Thyroid gland (tissue), 4 donors: ENCODE results near the gene RNF213. TPM values are rescaled to one million over a fixed set of nuclear protein-coding genes. Genes with fewer than 3 reads are reported as not detected.

ENCODE experiments used
- DNase-seq, 2 donors: peaks; one replicate each; pipeline ENCODE4 v3.0.0-alpha.2; 2019
- H3K27ac ChIP-seq, 3 donors: fragments of 200-600 bp; sonication (generic); 1 replicate in 2 of 3; 2 replicates in 1 of 3; pipeline ENCODE4 v1.5.1; 2016 to 2019; ENCODE audit warnings: mild to moderate bottlenecking in 1 of 3, moderate library complexity in 1 of 3
- H3K27me3 ChIP-seq: fragments of 200-600 bp; sonication (generic); one replicate; pipeline ENCODE4 v1.5.1; 2019
- H3K36me3 ChIP-seq, 2 donors: fragments of 200-600 bp; sonication (generic); one replicate each; pipeline ENCODE4 v1.5.1; 2016 to 2019
- H3K4me1 ChIP-seq, 2 donors: fragments of 200-600 bp; sonication (generic); one replicate each; pipeline ENCODE4 v1.5.1; 2017 to 2019
- H3K4me3 ChIP-seq, 3 donors: fragments of 200-600 bp; sonication (generic); replicated peaks in 1 of 3; 1 replicate in 2 of 3; 2 replicates in 1 of 3; pipeline ENCODE4 v1.5.1; 2016; ENCODE audit warnings: mild to moderate bottlenecking in 1 of 3
- H3K9me3 ChIP-seq: fragments of 200-600 bp; sonication (generic); one replicate; pipeline ENCODE4 v1.5.1; 2017
- CTCF ChIP-seq, 6 experiments: fragments of 200-600 bp in 3 of 6; fragments of 450-650 bp in 3 of 6; sonication (generic) in 3 of 6; IDR thresholded peaks; one replicate each; pipeline ENCODE4 v1.5.1; 2016 to 2019; ENCODE audit warnings: antibody characterized with exemption in 6 of 6, mild to moderate bottlenecking in 2 of 6, inconsistent platforms in 1 of 6, moderate library complexity in 1 of 6
- POLR2A ChIP-seq, 2 donors: fragments of 450-650 bp; IDR thresholded peaks; one replicate each; pipeline ENCODE4 v1.6.1; 2017; ENCODE audit warnings: antibody characterized with exemption in 2 of 2, mild to moderate bottlenecking in 2 of 2, moderate library complexity in 1 of 2
- WGBS, 2 donors: methylation state at CpG; one replicate each; pipeline ENCODE4 v1.1.5; 2017; 5-methylcytosine and 5-hydroxymethylcytosine counted together
- intact Hi-C: fragments of 100-400 bp; cut with DNase I; formaldehyde crosslinking; loops from one replicate; pipeline ENCODE4 v1.15.1; 2023
- total RNA-seq, 4 donors: library from RNA; depleted of rRNA; stranded (reverse); fragments of >200 nt; gene quantifications; one replicate each; pipeline ENCODE4 v1.2.3, GENCODE V29; 2016

The RNF213 gene
- total RNA-seq, 4 donors from 2014 or later = 107 to 245 (median 187) TPM

GRCh38 chr17:80361495-80362220, 101.0 kb downstream of the RNF213 start:
- no peaks in the 10 kb centered on the region for H3K4me1 ChIP-seq
- H3K9me3 ChIP-seq = no peaks in the 10 kb centered on the region
- intact Hi-C loops = no loop called here
- H3K36me3 ChIP-seq = peaks cover 84 to 95% of the 10 kb centered on the region in 2 donors
- 88 to 96% methylated on average over 18 of the region's 18 CpGs for WGBS, 2 donors
- no peak overlapping the region for H3K4me3 ChIP-seq
- no peak for DNase-seq
- H3K27ac ChIP-seq = no peak overlapping the region
- TF ChIP-seq POLR2A (IDR thresholded peaks at IDR 0.05) = no peak
- peak in 2 of 6 experiments; percentile 25 to 26 for TF ChIP-seq CTCF (IDR thresholded peaks at IDR 0.05)
- H3K27me3 ChIP-seq = no peaks in the 10 kb centered on the region

GRCh38 chr17:80362428-80363119, 101.9 kb downstream of the RNF213 start:
- Histone ChIP-seq H3K4me3 (no peak overlapping the region), H3K4me1 (no peaks in the 10 kb centered on the region), H3K9me3 (no peaks in the 10 kb centered on the region), H3K27me3 (no peaks in the 10 kb centered on the region), H3K27ac (no peak overlapping the region), H3K36me3 (peaks cover 88 to 89% of the 10 kb centered on the region in 2 donors)
- TF ChIP-seq POLR2A (IDR thresholded peaks at IDR 0.05) = no peak
- TF ChIP-seq CTCF (IDR thresholded peaks at IDR 0.05) = no peak
- intact Hi-C loops = no loop called here
- peak in 1 of 2 donors; percentile 21 for DNase-seq
- 81% methylated on average over 18 of the region's 18 CpGs for WGBS, 2 donors

- Histone ChIP-seq H3K36me3 (peaks cover 88 to 89% of the 10 kb centered on the region in 2 donors), H3K4me1 (no peaks in the 10 kb centered on the region), H3K4me3 (no peak overlapping the region), H3K9me3 (no peaks in the 10 kb centered on the region), H3K27ac (no peak overlapping the region), H3K27me3 (no peaks in the 10 kb centered on the region)
- no peak for DNase-seq
- intact Hi-C loops = no loop called here
- no peak for TF ChIP-seq CTCF (IDR thresholded peaks at IDR 0.05)
- no peak for TF ChIP-seq POLR2A (IDR thresholded peaks at IDR 0.05)
- 79 to 84% methylated on average over 12 of the region's 12 CpGs for WGBS, 2 donors
Measured at GRCh38 chr17:80363120-80363515, 102.5 kb downstream of the RNF213 start.

GRCh38 chr17:80363518-80364090, 103.0 kb downstream of the RNF213 start:
- WGBS, 2 donors = 94 to 95% methylated on average over 21 to 23 of the region's 28 CpGs
- intact Hi-C loops = no loop called here

More at GRCh38 chr17:80363518-80364090, 103.0 kb downstream of the RNF213 start:
- H3K4me3 ChIP-seq = no peak overlapping the region
- no peaks in the 10 kb centered on the region for H3K4me1 ChIP-seq
- H3K27ac ChIP-seq = no peak overlapping the region
- no peaks in the 10 kb centered on the region for H3K27me3 ChIP-seq
- DNase-seq = no peak
- TF ChIP-seq CTCF (IDR thresholded peaks at IDR 0.05) = no peak
- no peak for TF ChIP-seq POLR2A (IDR thresholded peaks at IDR 0.05)
- H3K36me3 ChIP-seq = peaks cover 88 to 89% of the 10 kb centered on the region in 2 donors
- no peaks in the 10 kb centered on the region for H3K9me3 ChIP-seq
